ENCODE results near the gene HDC. TPM values are rescaled to one million over a fixed set of nuclear protein-coding genes. Genes with fewer than 3 reads are reported as not detected.

The HDC gene
- total and polyA plus RNA-seq, 10 of the 15 experiments (the other 5 are each of a cell fraction or from before 2014, with no cell fraction given): not detected

- intact Hi-C loops (cut with micrococcal nuclease; ENCODE audit: unreplicated experiment): no loop called here
- Histone ChIP-seq H3K4me3 (no peak overlapping the region), H3K9ac (ENCODE audit: control insufficient read depth, insufficient read depth, low read length) (no peak overlapping the region), H3K27me3 (replicated peaks in 1 of 2; ENCODE audit: control insufficient read depth in 2 of 2, insufficient read depth in 2 of 2, low read length in 1 of 2) (no peaks in the 10 kb centered on the region), H2AFZ (ENCODE audit: control insufficient read depth, low read depth, low read length) (no peak overlapping the region), H3K36me3 (ENCODE audit: control insufficient read depth in 2 of 2, insufficient read depth in 2 of 2, low read length in 1 of 2) (peaks cover 0 to 7% of the 10 kb centered on the region in 2 experiments; a peak in 2 of 4 replicates), H4K20me1 (ENCODE audit: control insufficient read depth, insufficient read depth) (no peaks in the 10 kb centered on the region), H3K4me1 (ENCODE audit: control insufficient read depth, insufficient read depth, low read length) (no peaks in the 10 kb centered on the region), H3K4me2 (ENCODE audit: control insufficient read depth, insufficient read depth) (no peak overlapping the region), H3K79me2 (ENCODE audit: control insufficient read depth, insufficient read depth, low read length) (no peaks in the 10 kb centered on the region), H3K9me3 (replicated peaks; ENCODE audit: control insufficient read depth, insufficient read depth, low read length) (no peaks in the 10 kb centered on the region), H3K27ac (ENCODE audit: control insufficient read depth, insufficient read depth) (no peak overlapping the region)
- BruUV-seq (replicated peaks): no TSS peak
- RAD21 ChIA-PET (ENCODE audit: unreplicated experiment): interaction anchor here (1.1 to 1.8 kb wide), 2 partner anchors 20 to 115 kb away, joined by 4 to 5 read pairs; no protein-coding TSS in a partner anchor
- ATAC-seq (no peak), FAIRE-seq (no peak), DNase-seq (ENCODE audit: low read depth, low spot score) (no peak)
- POLR2A ChIA-PET: interaction anchor here (0.6 to 0.8 kb wide), 5 partner anchors 10 to 375 kb away, joined by 3 to 5 read pairs (median 3); no protein-coding TSS in a partner anchor
- TF ChIP-seq ZNF687 (IDR thresholded peaks at IDR 0.05) (no peak), MYB (IDR thresholded peaks at IDR 0.05; ENCODE audit: borderline replicate concordance, low read depth, low read length) (no peak)
- in situ Hi-C loops (cut with MboI): no loop called here
- SMC1A ChIA-PET (ENCODE audit: uncharacterized antibody, unreplicated experiment): interaction anchor here (1.0 kb wide), 1 partner anchor 9 kb away, joined by 5 read pairs; no protein-coding TSS in a partner anchor
- 95% methylated on average over 1 of the region's 1 CpG for WGBS (ENCODE audit: insufficient coverage, insufficient replicate concordance, low lambda C conversion rate, missing lambda C conversion rate)
- CTCF ChIA-PET: no interaction called here
These were observed 30.4 kb upstream of the HDC start for GRCh38 chr15:50295966-50296365.

- DNase-seq (ENCODE audit: low read depth, low spot score) (no peak), ATAC-seq (no peak), FAIRE-seq (peak; percentile 31)
- H4K20me1 ChIP-seq (ENCODE audit: control insufficient read depth, insufficient read depth): no peaks in the 10 kb centered on the region
- no peaks in the 10 kb centered on the region for H3K27me3 ChIP-seq (replicated peaks in 1 of 2; ENCODE audit: control insufficient read depth in 2 of 2, insufficient read depth in 2 of 2, low read length in 1 of 2)
- H3K4me1 ChIP-seq (ENCODE audit: control insufficient read depth, insufficient read depth, low read length): no peaks in the 10 kb centered on the region
- WGBS (ENCODE audit: insufficient coverage, insufficient replicate concordance, low lambda C conversion rate, missing lambda C conversion rate): 100% methylated on average over 2 of the region's 2 CpGs
- ChIA-PET SMC1A (ENCODE audit: uncharacterized antibody, unreplicated experiment) (no interaction called here), RAD21 (ENCODE audit: unreplicated experiment) (interaction anchor here (1.3 kb wide), 1 partner anchor 27 kb away, joined by 3 read pairs; no protein-coding TSS in a partner anchor), POLR2A (no interaction called here), CTCF (interaction anchor here (1.5 kb wide), 1 partner anchor 26 kb away, joined by 4 read pairs; no protein-coding TSS in a partner anchor)
- H3K36me3 ChIP-seq (ENCODE audit: control insufficient read depth in 2 of 2, insufficient read depth in 2 of 2, low read length in 1 of 2): peaks cover 5 to 23% of the 10 kb centered on the region in 2 experiments
- intact Hi-C loops (cut with micrococcal nuclease; ENCODE audit: unreplicated experiment) (no loop called here), in situ Hi-C loops (cut with MboI) (no loop called here)
- H2AFZ ChIP-seq (ENCODE audit: control insufficient read depth, low read depth, low read length): no peak overlapping the region
- H3K9me3 ChIP-seq (replicated peaks; ENCODE audit: control insufficient read depth, insufficient read depth, low read length): no peaks in the 10 kb centered on the region
- BruUV-seq (replicated peaks): no TSS peak
- H3K9ac ChIP-seq (ENCODE audit: control insufficient read depth, insufficient read depth, low read length): no peak overlapping the region
- H3K4me2 ChIP-seq (ENCODE audit: control insufficient read depth, insufficient read depth): no peak overlapping the region
- H3K27ac ChIP-seq (ENCODE audit: control insufficient read depth, insufficient read depth): no peak overlapping the region
- H3K79me2 ChIP-seq (ENCODE audit: control insufficient read depth, insufficient read depth, low read length): no peaks in the 10 kb centered on the region
- no peak overlapping the region for H3K4me3 ChIP-seq
- TF ChIP-seq ZNF687 (IDR thresholded peaks at IDR 0.05): no peak
- TF ChIP-seq BCL3 (IDR thresholded peaks at IDR 0.05; ENCODE audit: borderline replicate concordance, insufficient read depth, low read depth, low read length, poor library complexity, severe bottlenecking): no peak
These were observed 24.2 kb upstream of the HDC start for GRCh38 chr15:50289749-50290148.
